Ascending aorta (tissue), 2 donors: Measurements from ENCODE around the gene SELENOO. TPM values are rescaled to one million over a fixed set of nuclear protein-coding genes. Genes with fewer than 3 reads are reported as not detected.

Experiments used
- DNase-seq, 2 donors: peaks; one replicate each; pipeline ENCODE4 v3.0.0-alpha.2; 2019; ENCODE audit warnings: low spot score in 2 of 2
- H3K27ac ChIP-seq, 2 donors: fragments of 200-600 bp; sonication (generic); one replicate each; pipeline ENCODE4 v1.5.1; 2016 to 2017; ENCODE audit warnings: mild to moderate bottlenecking in 1 of 2
- H3K27me3 ChIP-seq: fragments of 200-600 bp; sonication (generic); one replicate; pipeline ENCODE4 v1.5.1; 2017
- H3K36me3 ChIP-seq, 2 donors: fragments of 200-600 bp; sonication (generic); one replicate each; pipeline ENCODE4 v1.5.1; 2016
- H3K4me1 ChIP-seq, 2 donors: fragments of 200-600 bp; sonication (generic); one replicate each; pipeline ENCODE4 v1.5.1; 2016 to 2017; ENCODE audit warnings: mild to moderate bottlenecking in 1 of 2
- H3K4me3 ChIP-seq, 2 donors: fragments of 200-600 bp; sonication (generic); one replicate each; pipeline ENCODE4 v1.5.1; 2016 to 2017; ENCODE audit warnings: mild to moderate bottlenecking in 1 of 2
- H3K9me3 ChIP-seq, 2 donors: fragments of 200-600 bp; sonication (generic); one replicate each; pipeline ENCODE4 v1.5.1; 2016
- intact Hi-C: fragments of 100-400 bp; cut with DNase I; formaldehyde crosslinking; loops from one replicate; pipeline ENCODE4 v1.15.1; 2023
- total RNA-seq: library from RNA; depleted of rRNA; stranded (reverse); fragments of >200 nt; gene quantifications from one replicate; pipeline ENCODE4 v1.1.0, GENCODE V29; 2016
- TF ChIP-seq, protein P1 (sequence below), 3 experiments: fragments of 200-600 bp in 2 of 3; fragments of 450-650 bp in 1 of 3; sonication (generic) in 2 of 3; IDR thresholded peaks; one replicate each; pipeline ENCODE4 v1.5.1; 2016 to 2019; ENCODE audit warnings: antibody characterized with exemption in 3 of 3, mild to moderate bottlenecking in 1 of 3, moderate library complexity in 1 of 3

The SELENOO gene
- total RNA-seq, 1 donor from 2014 or later = 41.7 TPM

- intact Hi-C loops = no loop called here
- Histone ChIP-seq H3K27me3 (no peaks in the 10 kb centered on the region), H3K27ac (no peak overlapping the region), H3K4me3 (no peak overlapping the region), H3K4me1 (peaks cover 0 to 6% of the 10 kb centered on the region in 2 donors), H3K9me3 (no peaks in the 10 kb centered on the region), H3K36me3 (no peaks in the 10 kb centered on the region)
- TF ChIP-seq, protein P1, sequence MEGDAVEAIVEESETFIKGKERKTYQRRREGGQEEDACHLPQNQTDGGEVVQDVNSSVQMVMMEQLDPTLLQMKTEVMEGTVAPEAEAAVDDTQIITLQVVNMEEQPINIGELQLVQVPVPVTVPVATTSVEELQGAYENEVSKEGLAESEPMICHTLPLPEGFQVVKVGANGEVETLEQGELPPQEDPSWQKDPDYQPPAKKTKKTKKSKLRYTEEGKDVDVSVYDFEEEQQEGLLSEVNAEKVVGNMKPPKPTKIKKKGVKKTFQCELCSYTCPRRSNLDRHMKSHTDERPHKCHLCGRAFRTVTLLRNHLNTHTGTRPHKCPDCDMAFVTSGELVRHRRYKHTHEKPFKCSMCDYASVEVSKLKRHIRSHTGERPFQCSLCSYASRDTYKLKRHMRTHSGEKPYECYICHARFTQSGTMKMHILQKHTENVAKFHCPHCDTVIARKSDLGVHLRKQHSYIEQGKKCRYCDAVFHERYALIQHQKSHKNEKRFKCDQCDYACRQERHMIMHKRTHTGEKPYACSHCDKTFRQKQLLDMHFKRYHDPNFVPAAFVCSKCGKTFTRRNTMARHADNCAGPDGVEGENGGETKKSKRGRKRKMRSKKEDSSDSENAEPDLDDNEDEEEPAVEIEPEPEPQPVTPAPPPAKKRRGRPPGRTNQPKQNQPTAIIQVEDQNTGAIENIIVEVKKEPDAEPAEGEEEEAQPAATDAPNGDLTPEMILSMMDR (IDR thresholded peaks at IDR 0.05) = no peak
- DNase-seq = peak in 1 of 2 donors; percentile 60
Measured at GRCh38 chr22:50179937-50180726, 20.7 kb upstream of the SELENOO start.

GRCh38 chr22:50180727-50181521, 19.9 kb upstream of the SELENOO start:
- no peaks in the 10 kb centered on the region for H3K27me3 ChIP-seq
- DNase-seq = peak in 1 of 2 donors; percentile 64
- TF ChIP-seq, protein P1 (IDR thresholded peaks at IDR 0.05) = no peak
- no peaks in the 10 kb centered on the region for H3K36me3 ChIP-seq
- no peak overlapping the region for H3K4me3 ChIP-seq
- no peaks in the 10 kb centered on the region for H3K9me3 ChIP-seq
- H3K4me1 ChIP-seq = peaks cover 0 to 9% of the 10 kb centered on the region in 2 donors
- intact Hi-C loops = no loop called here
- no peak overlapping the region for H3K27ac ChIP-seq

GRCh38 chr22:50182176-50183081, 18.4 kb upstream of the SELENOO start:
- H3K27me3 ChIP-seq = no peaks in the 10 kb centered on the region
- DNase-seq = no peak

DNA sequence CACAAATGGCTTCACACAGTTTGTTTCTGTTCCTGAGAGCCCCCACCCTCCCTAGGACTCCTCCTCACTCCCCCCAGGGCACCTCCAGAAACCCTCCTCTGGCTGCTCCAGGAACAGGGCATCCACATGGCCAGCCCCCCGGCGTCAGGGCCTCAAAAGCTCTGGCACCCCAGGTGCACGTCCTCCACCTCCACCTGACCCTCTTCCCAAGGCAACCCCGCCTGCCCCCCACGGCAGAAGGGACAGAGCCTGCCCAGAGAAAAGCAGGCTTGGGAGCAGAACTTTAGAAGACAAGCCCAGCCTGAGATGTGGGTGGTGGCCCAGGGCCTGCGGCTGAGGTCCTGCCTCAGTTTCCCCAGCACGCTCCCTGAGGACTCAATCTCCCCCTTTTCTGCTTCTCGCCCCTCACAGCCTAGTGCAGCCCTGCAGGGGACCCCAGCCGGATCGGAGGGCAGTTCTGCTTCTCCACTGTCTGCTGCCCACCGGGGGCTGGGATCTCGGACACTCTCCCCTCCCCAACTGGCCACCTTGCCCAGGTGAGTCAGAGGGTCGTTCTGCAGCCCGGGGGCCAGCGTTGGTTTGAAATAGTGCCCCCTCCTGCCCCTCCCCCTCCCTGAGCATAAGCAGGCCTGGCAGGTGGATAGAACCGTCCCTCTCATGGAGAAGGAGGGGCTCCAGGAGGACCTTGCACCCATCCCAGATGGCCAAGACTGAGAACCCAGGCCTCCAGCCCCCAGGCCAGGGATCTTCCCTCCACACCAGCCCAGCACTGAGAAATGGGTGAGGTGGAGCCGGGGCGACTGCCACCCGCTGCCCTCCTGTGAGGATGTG, 17.5 kb upstream of the SELENOO start:
- H3K27ac ChIP-seq = no peak overlapping the region
- no peak for DNase-seq
- no peaks in the 10 kb centered on the region for H3K36me3 ChIP-seq
- H3K9me3 ChIP-seq = no peaks in the 10 kb centered on the region
- TF ChIP-seq, protein P1 (IDR thresholded peaks at IDR 0.05) = no peak
- no peaks in the 10 kb centered on the region for H3K27me3 ChIP-seq
- peaks cover 0 to 17% of the 10 kb centered on the region in 2 donors for H3K4me1 ChIP-seq
- no peak overlapping the region for H3K4me3 ChIP-seq
- intact Hi-C loops = no loop called here

More at GRCh38 chr22:50182176-50183081, 18.4 kb upstream of the SELENOO start:
- Histone ChIP-seq H3K9me3 (no peaks in the 10 kb centered on the region), H3K36me3 (no peaks in the 10 kb centered on the region), H3K27ac (no peak overlapping the region), H3K4me1 (peaks cover 0 to 16% of the 10 kb centered on the region in 2 donors), H3K4me3 (no peak overlapping the region)
- TF ChIP-seq, protein P1 (IDR thresholded peaks at IDR 0.05) = no peak
- intact Hi-C loops = no loop called here
